Lower lobe of right lung (tissue), 2 donors: ENCODE data around the gene PGA3. TPM values are rescaled to one million over a fixed set of nuclear protein-coding genes. Genes with fewer than 3 reads are reported as not detected.
A peak's percentile ranks its signal among the peaks of the same experiment; 100 is the strongest.
"Not testable (repeated sequence)": the region's sequence is repeated elsewhere in the genome, so short reads cannot be mapped to it uniquely, and the experiment has no call there.

Experiments used
- ATAC-seq, 2 donors: fragments of 200-7000 bp; cut with Tn5 transposase; one replicate each; pipeline ENCODE4 v1.9.1; 2020 to 2022; ENCODE audit warnings: mild to moderate bottlenecking in 2 of 2, moderate library complexity in 2 of 2
- DNase-seq: peaks from one replicate; pipeline ENCODE4 v3.0.0-alpha.2; 2020
- H3K27ac ChIP-seq: fragments of 200-600 bp; one replicate; pipeline ENCODE4 v1.8.0; 2022
- H3K27me3 ChIP-seq: fragments of 200-600 bp; one replicate; pipeline ENCODE4 v1.8.0; 2022; ENCODE audit warnings: low read depth
- H3K36me3 ChIP-seq: fragments of 200-600 bp; one replicate; pipeline ENCODE4 v1.8.0; 2022; ENCODE audit warnings: mild to moderate bottlenecking
- H3K4me1 ChIP-seq: fragments of 200-600 bp; one replicate; pipeline ENCODE4 v1.8.0; 2022
- H3K4me3 ChIP-seq: fragments of 200-600 bp; one replicate; pipeline ENCODE4 v1.8.0; 2022; ENCODE audit warnings: mild to moderate bottlenecking
- H3K9me3 ChIP-seq: fragments of 200-600 bp; one replicate; pipeline ENCODE4 v1.8.0; 2022
- intact Hi-C: fragments of 100-400 bp; cut with DNase I; formaldehyde crosslinking; loops from one replicate; pipeline ENCODE4 v1.11.0; 2022
- long read RNA-seq: library from polyadenylated mRNA; unstranded; transcript quantifications from one replicate; pipeline ENCODE4 v2.0.0, GENCODE V29; 2021
- total RNA-seq: library from RNA; stranded (reverse); fragmentation: NEBNext Ultra II Directional; extraction: Animal tissue kit (Norgen Biotek cat#: 25700); gene quantifications from one replicate; pipeline ENCODE4 v1.2.1, GENCODE V29; 2021
- TF ChIP-seq, protein P1 (sequence below): fragments of 200-600 bp; IDR thresholded peaks from one replicate; pipeline ENCODE4 v1.8.0; 2022; ENCODE audit warnings: antibody characterized with exemption, mild to moderate bottlenecking
- donor health status: DM: no; HTN: yes; CAD: no; lungs with severe emphysema.

Gene PGA3
- total RNA-seq = 1.3 TPM
- long read RNA-seq, partial matches to known transcripts = 2 of 2 reads
- long read RNA-seq, other reads (novel, unspliced or antisense) = 0 of 2 reads

DNA sequence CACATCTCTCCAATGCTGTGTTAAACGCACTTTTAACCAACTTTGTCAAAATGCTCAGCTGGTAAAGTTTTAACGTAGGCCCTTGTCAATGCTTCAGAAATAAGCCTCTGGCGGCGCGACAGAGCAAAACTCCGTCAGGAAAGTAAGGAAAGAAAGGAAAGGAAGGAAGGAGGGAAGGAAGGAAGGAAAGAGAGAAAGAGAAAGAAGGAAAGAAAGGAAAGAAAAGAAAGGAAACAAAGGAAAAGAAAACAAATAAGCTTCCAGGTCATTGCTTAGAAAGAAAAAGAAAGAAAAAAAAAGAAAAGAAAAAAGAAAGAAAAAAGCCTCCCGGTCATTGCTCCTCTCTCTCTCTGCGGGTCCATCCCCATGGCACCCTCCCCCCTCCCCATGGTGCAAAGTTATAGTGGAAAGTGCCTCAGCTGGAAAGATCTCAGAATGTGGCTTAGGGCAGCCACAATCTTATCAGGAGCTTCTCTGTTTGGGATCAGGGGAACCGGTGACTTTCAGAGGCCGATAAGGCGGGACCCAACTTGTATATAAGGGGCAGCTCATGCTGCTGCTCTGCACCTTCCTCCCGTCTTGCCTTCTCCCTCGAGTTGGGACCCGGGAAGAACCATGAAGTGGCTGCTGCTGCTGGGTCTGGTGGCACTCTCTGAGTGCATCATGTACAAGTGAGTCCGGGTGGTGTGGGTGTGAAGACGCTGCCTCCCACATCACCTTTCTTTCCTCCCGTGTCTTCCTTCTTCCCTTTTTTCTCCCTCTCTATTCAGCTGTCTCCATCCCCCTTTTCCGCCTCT lies at the start of gene PGA3:
PGA3 (plus strand) TSS at position 566 of the 797 bp plus-strand sequence; CDS start at position 616, 50 bp downstream.
- H3K27ac ChIP-seq, H3K4me3 ChIP-seq, H3K9me3 ChIP-seq, H3K4me1 ChIP-seq, H3K36me3 ChIP-seq, ATAC-seq, DNase-seq, H3K27me3 ChIP-seq, intact Hi-C loops: not testable (repeated sequence)

DNA sequence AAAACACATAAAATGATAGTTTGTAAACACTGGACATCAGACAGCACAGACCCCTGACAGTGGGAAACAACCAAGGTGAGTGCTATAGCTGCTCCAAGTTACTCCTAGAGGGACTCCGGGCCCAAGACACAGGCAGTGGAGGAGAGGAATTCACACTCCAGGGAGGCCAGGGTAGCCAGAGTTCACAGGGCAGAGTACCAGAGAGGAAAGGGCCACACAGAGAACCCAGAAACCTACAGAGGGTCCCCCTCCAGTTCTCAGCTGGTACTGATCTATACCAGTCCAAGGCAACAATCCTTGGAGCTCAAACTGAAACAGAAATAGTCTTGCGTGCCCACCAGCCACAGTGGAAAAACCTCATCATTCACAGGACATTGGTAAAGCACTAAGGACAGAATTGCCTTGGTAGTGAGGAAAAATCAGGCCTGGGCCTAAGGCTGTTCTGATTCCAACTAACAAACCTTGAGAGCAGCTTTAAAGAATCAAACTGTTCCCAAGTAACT lies 49.7 kb upstream of the PGA3 start:
- TF ChIP-seq, protein P1, sequence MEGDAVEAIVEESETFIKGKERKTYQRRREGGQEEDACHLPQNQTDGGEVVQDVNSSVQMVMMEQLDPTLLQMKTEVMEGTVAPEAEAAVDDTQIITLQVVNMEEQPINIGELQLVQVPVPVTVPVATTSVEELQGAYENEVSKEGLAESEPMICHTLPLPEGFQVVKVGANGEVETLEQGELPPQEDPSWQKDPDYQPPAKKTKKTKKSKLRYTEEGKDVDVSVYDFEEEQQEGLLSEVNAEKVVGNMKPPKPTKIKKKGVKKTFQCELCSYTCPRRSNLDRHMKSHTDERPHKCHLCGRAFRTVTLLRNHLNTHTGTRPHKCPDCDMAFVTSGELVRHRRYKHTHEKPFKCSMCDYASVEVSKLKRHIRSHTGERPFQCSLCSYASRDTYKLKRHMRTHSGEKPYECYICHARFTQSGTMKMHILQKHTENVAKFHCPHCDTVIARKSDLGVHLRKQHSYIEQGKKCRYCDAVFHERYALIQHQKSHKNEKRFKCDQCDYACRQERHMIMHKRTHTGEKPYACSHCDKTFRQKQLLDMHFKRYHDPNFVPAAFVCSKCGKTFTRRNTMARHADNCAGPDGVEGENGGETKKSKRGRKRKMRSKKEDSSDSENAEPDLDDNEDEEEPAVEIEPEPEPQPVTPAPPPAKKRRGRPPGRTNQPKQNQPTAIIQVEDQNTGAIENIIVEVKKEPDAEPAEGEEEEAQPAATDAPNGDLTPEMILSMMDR = no peak
- intact Hi-C loops = no loop called here
- peak in 1 of 2 donors; percentile 7 for ATAC-seq
- H3K27me3 ChIP-seq = no peaks in the 10 kb centered on the region
- H3K4me3 ChIP-seq = no peak overlapping the region
- peak overlapping the region; percentile 64 for H3K27ac ChIP-seq
- H3K4me1 ChIP-seq = peaks cover 58% of the 10 kb centered on the region
- H3K36me3 ChIP-seq = peaks cover 3% of the 10 kb centered on the region
- DNase-seq = no peak
- H3K9me3 ChIP-seq = no peaks in the 10 kb centered on the region

DNA sequence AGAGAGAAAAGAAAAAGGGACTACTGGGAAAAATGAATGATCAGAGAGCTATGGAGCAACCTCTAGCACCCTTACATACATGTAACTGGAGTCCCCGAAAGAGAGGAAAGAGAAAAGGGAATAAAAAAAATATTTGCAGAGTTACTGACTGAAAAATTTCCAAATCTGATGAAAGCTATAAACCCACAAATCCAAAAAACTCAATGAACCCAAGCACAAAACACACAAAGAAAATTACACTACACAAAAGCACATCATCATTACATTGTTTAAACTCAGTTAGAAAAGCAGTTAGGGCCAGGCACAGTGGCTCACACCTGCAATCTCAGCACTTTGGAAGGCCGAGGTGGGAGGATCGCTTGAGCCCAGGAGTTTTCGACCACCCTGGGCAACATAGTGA lies 48.8 kb upstream of the PGA3 start:
- no peak for ATAC-seq
- Histone ChIP-seq H3K36me3 (peaks cover 3% of the 10 kb centered on the region), H3K27me3 (no peaks in the 10 kb centered on the region), H3K9me3 (no peaks in the 10 kb centered on the region), H3K4me1 (peaks cover 60% of the 10 kb centered on the region), H3K27ac (no peak overlapping the region), H3K4me3 (no peak overlapping the region)
- no peak for DNase-seq
- intact Hi-C loops = no loop called here
- TF ChIP-seq, protein P1 = no peak

DNA sequence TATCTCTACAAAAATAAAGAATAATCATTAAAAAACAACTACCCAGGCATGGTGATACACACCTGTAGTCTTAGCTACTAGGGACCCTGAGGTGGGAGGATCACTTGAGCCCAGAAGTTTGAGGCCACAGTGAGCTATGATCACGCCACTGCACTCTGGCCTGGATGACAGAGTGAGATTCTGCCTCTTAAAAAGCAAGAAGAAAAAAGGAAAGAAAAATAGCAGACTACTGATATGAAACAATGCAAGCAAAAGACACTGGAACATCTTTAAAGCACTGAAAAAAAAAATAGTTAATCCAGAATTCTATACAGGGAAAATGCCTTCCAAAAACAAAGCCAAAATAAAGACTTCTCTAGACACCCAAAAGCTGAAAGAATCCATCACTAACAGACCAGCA lies 48.0 kb upstream of the PGA3 start:
- H3K27ac ChIP-seq = no peak overlapping the region
- H3K4me3 ChIP-seq = no peak overlapping the region
- ATAC-seq (no peak), DNase-seq (no peak)
- H3K27me3 ChIP-seq = no peaks in the 10 kb centered on the region
- H3K9me3 ChIP-seq = no peaks in the 10 kb centered on the region
- intact Hi-C loops = no loop called here
- TF ChIP-seq, protein P1 = no peak
- H3K36me3 ChIP-seq = peaks cover 3% of the 10 kb centered on the region
- peaks cover 59% of the 10 kb centered on the region for H3K4me1 ChIP-seq

DNA sequence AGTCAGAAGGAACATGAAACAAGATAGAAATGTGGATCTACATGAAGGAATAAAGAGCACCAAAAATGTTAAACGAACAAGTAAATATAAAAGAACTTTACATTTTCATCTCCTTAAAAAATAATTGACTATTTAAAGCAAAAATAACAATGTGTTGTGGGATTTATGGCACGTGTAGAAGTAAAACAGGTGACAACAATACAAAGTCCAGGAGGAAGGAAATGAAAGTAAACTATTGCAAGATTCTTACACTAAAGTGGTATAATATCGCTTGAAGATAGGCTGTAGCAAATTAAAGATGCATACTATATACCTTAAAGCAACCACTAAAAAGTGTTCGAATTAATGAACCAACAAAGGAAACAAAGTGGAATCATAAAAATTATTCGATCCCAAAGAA lies 47.6 kb upstream of the PGA3 start:
- no peaks in the 10 kb centered on the region for H3K9me3 ChIP-seq
- ATAC-seq = no peak
- H3K4me3 ChIP-seq = no peak overlapping the region
- H3K4me1 ChIP-seq = peaks cover 59% of the 10 kb centered on the region
- DNase-seq = no peak
- H3K27ac ChIP-seq = no peak overlapping the region
- no peaks in the 10 kb centered on the region for H3K27me3 ChIP-seq
- H3K36me3 ChIP-seq = peaks cover 3% of the 10 kb centered on the region
- intact Hi-C loops = no loop called here
- TF ChIP-seq, protein P1 = no peak

DNA sequence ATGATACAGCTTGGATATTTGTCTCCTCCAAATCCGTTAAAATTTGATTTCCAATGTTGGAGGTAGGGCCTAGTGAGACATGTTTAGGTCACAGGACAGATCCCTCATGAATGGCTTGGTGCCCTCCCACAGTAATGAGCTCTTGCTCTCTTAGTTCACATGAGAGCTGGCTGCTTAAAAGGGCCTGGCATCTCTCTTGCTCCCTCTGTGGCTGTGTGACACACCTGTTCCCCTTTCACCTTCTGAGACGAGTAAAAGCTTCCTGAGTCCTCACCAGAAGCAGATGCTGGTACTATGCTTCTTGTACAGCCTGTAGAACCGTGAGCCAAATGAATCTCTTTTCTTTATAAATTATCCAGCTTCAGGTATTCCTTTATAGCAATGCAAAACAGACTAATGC lies 45.6 kb upstream of the PGA3 start:
- Histone ChIP-seq H3K27me3 (no peaks in the 10 kb centered on the region), H3K36me3 (peaks cover 3% of the 10 kb centered on the region), H3K9me3 (no peaks in the 10 kb centered on the region), H3K4me3 (no peak overlapping the region), H3K4me1 (peaks cover 48% of the 10 kb centered on the region), H3K27ac (no peak overlapping the region)
- intact Hi-C loops = no loop called here
- TF ChIP-seq, protein P1 = no peak
- DNase-seq = no peak
- no peak for ATAC-seq
